Astrocyte of the spinal cord (primary cell): Measurements from ENCODE around the gene TRANK1.

Experiments
- DNase-seq: peaks from one replicate; pipeline ENCODE4 v3.0.0; 2011; ENCODE audit warnings: low read depth, low spot score
- H3K4me3 ChIP-seq: 2 replicates; pipeline ENCODE4 v1.5.1; 2011; ENCODE audit warnings: low read depth, mild to moderate bottlenecking, low read length, moderate library complexity
- in situ Hi-C: cut with HindIII; loops from 2 replicates; pipeline ENCODE4 v1.10.0; 2017; ENCODE audit warnings: low sequenced_read_pairs
- TF ChIP-seq, protein P1 (sequence below): IDR thresholded peaks from 2 replicates; pipeline ENCODE4 v1.5.1; 2012; ENCODE audit warnings: low read depth, mild to moderate bottlenecking, low read length, inconsistent platforms

Gene TRANK1

DNA sequence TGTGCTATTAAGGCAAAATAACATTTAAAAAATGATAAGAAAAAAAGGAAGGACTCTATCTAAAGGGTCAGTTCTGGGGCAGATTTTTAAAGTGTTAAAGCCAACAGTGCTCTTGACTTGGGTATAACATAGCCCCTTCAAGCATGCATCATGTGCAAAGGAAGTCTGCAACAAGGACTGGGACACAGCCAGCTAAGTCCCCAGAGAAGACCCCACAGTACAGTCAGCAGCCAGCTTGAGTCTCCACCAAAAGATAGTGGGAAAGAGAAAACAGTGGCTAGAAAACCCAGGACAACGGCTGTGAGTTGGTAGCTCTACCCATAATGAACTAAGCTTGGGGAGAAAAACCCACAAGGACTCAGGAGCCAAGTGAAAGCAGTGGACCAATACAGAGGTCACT is 94.1 kb downstream of the TRANK1 start:
- in situ Hi-C loops, result no loop called here

DNA sequence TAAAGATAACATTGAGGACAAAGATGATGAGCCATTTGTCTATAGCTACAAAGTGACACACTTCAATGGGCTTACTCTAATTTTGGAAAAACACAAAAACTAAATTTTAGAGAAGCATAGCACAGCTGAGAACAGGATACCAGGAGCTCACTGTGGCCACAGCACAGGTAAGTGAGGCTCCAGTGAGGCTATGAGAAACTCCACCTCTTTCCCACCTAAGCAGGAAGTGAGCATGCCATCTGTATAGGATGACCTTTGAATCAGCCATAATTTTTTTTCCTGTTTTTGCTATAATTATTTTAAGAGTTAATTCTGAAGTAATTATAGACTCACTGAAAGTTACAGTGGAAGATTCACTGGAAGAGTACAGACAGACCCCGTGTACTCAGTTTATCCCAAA is 98.4 kb downstream of the TRANK1 start:
- in situ Hi-C loops, result no loop called here
- H3K4me3 ChIP-seq, result no peak overlapping the region
- DNase-seq, result no peak
- TF ChIP-seq, protein P1, sequence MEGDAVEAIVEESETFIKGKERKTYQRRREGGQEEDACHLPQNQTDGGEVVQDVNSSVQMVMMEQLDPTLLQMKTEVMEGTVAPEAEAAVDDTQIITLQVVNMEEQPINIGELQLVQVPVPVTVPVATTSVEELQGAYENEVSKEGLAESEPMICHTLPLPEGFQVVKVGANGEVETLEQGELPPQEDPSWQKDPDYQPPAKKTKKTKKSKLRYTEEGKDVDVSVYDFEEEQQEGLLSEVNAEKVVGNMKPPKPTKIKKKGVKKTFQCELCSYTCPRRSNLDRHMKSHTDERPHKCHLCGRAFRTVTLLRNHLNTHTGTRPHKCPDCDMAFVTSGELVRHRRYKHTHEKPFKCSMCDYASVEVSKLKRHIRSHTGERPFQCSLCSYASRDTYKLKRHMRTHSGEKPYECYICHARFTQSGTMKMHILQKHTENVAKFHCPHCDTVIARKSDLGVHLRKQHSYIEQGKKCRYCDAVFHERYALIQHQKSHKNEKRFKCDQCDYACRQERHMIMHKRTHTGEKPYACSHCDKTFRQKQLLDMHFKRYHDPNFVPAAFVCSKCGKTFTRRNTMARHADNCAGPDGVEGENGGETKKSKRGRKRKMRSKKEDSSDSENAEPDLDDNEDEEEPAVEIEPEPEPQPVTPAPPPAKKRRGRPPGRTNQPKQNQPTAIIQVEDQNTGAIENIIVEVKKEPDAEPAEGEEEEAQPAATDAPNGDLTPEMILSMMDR, result no peak

More for the DNA sequence above, 94.1 kb downstream of the TRANK1 start:
- DNase-seq, result no peak
- TF ChIP-seq, protein P1, result no peak
- no peak overlapping the region for H3K4me3 ChIP-seq

DNA sequence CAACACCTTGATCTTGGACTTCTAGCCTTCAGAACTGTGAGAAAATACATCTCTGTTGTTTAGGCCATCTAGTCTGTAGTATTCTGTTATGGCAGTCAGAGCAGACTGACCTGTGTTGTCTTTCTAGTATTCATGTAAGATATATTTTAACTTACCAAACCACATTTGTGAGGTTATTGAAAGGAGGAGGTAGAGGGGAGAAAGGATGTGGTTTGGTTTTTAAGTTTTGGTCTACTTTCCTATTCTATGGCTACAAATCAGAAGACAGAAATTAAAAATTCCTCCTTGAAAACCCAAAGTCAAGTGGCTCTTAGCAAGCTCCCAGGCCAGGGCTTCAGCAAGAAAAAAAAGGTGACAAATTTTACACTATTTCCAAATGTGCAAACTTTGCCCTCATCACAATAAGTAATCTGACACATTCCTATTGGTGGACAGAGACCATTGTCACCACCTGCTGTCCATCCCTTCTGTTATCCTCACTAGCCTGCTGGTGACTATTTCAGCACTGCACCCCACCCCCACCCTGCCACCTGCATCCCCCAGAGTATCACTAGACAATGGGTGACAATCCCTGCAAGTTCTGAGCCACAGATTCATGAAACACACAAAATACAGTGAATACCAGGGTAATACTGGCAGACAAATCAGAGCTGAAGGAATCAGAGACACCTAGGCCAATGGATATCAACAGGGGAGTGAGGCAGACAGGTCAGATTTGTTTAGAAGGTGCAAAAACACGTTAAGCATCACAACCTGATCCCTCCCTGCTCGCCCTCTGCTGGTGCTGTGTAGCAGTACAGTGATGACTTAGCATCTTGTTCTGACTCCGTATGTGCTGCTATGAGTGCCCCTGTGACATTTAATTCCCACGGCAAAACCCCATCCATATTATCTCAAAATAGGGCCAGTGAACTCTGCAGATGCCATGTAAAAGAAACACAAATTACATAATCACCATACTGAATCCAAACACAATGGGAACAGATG is 101.5 kb downstream of the TRANK1 start:
- TF ChIP-seq, protein P1, result peak; percentile 63
- DNase-seq, result peak; percentile 2
- no peak overlapping the region for H3K4me3 ChIP-seq
- in situ Hi-C loops, result no loop called here

DNA sequence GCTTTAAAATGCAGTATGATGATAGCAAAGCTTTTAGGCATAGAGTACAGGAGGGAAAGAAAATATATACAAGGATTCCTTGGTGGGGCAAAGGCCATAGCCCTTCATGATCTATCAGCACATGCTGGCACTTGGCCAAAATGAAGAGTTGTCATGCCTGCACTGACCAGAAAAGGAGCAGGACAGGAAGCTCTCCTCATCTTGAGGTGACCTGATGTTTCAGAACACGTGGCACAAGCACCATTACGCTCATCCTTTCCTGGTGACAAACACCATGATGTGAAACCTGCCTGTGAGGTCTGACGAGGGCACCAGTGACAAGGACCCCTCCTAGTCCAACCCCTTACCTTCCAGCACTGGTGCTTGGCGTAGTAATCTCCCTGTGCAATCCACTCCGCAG is 102.6 kb downstream of the TRANK1 start:
- TF ChIP-seq, protein P1, result no peak
- DNase-seq, result no peak
- in situ Hi-C loops, result no loop called here
- H3K4me3 ChIP-seq, result no peak overlapping the region

DNA sequence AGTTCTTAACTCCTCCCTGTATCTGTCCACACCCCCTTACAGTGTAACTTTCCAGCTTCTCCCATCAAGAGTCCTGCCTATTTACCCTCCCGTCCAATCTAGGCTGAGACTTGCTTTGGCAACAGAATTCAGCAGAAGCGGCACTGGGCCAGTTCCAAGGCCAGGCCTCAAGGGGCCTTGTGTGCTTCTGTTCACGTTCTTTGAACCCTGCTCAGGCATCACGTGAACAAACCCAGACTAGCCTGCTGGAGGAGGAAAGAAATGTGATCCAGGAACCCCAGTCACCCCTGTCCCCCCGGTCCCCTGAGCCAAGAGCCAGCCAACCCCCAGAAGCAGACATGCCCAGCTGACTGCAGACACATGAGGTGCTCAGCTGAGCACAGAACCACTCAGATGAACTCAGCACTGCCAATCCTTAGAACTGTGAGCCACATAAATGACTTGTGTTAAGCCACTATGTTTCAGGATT is 104.4 kb downstream of the TRANK1 start:
- H3K4me3 ChIP-seq, result no peak overlapping the region
- in situ Hi-C loops, result no loop called here
- TF ChIP-seq, protein P1, result no peak
- no peak for DNase-seq

DNA sequence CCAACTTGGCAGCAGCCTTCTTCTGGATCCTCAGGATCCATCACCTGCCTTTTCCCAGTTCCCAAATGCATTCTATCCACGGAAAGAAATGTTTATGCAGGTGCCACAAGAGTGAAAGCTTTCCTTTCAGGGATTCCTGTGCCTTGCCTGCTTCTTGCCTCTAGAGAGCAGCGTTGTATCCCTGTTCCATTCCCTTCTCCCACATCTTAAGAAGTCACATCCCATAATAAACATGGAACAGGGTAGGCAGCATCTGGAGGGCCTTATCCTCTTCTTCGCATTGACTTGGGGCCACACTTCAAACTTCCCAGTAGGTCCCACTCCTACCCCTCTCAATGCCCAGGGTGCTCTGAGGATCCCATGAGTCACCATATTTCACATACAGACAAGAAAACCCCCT is 107.8 kb downstream of the TRANK1 start:
- in situ Hi-C loops, result no loop called here
- DNase-seq, result no peak
- no peak overlapping the region for H3K4me3 ChIP-seq
- TF ChIP-seq, protein P1, result peak; percentile 24
